Measurements from ENCODE around the gene ETNK1.

ETNK1 gene

DNA sequence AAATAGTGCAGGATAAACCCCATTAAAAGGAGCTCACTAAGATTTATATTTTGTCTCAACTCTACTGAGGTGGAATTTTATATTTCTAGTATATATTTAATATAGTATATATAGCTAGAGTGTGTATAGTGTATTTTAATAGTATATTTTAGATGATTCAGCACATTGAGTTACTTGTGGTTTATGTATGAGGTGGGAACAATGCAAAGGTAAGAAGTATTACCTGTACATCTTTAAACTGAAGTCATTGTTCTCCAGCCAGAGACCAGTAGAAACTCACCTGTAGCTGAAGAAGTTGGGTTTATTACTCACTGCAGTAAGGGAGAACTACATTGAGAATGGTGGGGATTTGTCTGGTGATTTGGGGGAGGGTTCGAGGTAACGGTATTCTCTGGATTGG, 15.9 kb downstream of the ETNK1 start:
- no peak for DNase-seq

GRCh38 chr12:22641353-22642053, 16.5 kb downstream of the ETNK1 start:
- no peak for DNase-seq

- DNase-seq = no peak
Observed at GRCh38 chr12:22648668-22649067, 23.7 kb downstream of the ETNK1 start.

GRCh38 chr12:22653075-22653474, 28.1 kb downstream of the ETNK1 start:
- DNase-seq = no peak

DNA sequence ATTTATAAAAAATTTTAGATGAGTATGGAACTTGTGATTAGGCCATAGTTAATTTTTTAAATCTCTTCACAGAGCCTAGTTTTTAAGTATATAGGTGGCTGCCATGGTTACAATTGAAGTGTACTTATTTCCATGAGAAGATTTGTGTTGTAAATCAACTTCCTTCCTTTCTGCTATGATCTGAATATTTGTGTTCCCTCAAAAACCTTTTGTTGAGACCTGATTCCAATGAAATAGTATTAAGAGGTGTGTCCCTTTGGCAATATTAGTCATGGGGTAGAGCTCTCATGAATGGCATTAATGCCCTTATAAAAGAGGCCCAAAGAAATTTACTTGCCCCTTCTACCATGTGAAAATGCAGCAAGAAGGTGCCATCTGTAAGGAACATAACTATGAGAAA, 28.8 kb downstream of the ETNK1 start:
- DNase-seq = no peak

DNA sequence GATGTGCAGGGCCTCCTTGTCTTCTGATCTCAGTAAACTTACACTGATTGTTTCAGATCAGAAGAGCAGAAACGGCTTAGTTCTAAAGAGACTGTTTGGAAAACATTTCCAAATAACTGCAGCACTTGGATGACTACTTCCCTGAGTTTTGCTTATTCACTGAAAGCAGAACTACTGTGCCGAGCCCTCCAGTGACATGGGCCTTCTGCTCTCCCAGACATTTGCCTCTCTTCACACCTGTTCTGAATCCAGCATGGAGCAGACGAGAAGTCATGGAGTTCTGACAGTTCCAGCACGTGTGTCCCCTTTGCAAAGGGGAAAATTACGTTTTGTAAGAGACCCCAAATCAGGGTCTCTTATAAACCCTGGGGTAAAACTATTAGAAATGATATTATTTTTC, 31.4 kb downstream of the ETNK1 start:
- DNase-seq = no peak

DNA sequence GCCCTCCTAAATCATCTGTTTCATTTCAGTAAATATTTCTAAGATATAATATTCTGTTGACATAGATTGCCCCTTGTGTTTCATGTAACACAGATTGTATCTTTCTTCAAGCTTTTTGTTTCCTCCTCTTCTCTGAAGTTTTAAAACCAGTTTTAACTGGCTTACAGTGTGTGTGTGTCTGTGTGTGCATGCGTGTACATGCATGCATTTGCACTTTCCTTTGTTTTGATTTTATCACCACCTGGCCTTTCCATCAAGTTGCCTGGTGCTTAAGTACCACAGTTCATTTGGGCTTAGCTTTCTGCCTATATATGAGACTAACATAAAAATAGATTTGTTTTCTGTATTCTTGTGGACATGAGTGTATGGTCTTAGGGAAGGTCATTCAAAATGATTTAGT, 31.9 kb downstream of the ETNK1 start:
- DNase-seq = no peak

DNA sequence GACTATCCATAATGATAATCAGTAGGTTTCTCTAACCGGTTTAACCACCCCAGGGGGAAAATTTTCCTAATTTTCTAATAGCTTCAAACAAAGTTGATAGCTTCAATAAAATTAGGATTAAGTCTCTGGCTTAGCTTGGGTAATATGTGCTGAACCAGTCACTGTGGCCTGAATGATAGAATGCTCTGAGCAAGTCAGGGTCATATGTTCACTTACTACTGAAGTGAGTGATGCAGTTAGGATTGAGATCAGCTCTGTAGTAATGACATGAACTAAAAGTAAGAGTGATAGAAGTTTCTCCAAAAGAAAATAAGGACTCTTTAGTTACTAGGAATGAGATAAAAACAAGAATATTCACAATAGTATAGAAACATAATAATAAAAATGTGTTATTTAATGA, 32.6 kb downstream of the ETNK1 start:
- DNase-seq = no peak

DNA sequence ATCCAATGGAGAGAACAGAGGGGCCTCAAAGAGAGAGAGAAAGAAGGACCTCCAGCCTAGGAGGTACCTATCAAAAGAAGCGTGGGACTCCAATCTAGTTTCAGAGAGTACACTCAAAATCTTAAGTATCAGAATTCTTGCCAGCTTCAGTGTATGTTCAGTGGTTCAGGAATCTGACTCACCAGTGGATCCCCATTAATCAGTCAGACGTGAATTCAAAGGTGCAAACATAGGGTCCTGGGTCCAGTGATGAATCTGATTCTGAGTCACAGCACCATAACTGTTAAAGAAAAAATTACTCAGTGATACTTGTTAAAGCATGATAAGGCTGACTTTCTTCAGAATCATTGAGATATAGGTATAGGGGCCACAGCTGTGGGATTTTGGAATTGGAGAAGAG, 33.2 kb downstream of the ETNK1 start:
- no peak for DNase-seq

GRCh38 chr12:22662356-22662755, 37.4 kb downstream of the ETNK1 start:
- DNase-seq = no peak

DNA sequence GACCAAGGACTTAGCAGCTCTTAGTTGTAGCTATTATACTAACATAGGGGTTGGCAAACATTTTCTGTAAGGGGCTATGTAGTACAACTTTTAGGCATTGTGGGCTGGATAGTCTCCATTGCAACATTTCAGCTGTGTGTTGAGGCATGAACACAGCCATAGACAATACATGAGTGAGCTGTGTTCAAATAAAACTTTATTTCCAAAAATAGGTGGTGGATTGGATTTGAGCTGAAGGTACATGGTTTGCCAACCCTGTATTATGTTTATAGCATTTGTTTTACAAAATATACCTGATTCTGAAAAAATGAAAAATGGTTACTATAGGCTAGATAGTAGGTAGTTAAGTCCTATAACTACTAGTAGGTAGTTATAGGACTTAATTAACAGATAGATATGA, 40.5 kb downstream of the ETNK1 start:
- DNase-seq = no peak

- no peak for DNase-seq
Observed at GRCh38 chr12:22667122-22667521, 42.2 kb downstream of the ETNK1 start.

- no peak for DNase-seq
Observed at GRCh38 chr12:22668441-22668840, 43.5 kb downstream of the ETNK1 start.

DNA sequence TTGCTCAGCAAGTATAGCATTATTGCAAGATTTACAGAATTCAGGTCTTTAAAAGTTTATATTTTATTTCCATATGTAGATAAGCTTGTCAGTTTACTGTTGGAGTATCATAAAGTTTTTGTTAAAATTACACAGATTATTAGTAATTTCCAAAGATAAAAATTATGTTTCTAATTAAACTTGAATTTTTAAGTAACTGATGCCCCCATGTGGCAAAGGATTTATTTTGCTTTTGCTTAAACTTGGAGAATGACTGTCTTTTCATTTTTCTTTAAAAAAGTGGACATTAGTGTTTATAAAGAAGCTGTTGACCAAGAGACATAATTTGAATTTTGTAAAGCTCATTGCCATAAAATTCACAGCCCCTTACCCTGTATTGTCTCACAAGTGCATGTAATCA, 45.8 kb downstream of the ETNK1 start:
- no peak for DNase-seq

GRCh38 chr12:22672951-22673350, 48.0 kb downstream of the ETNK1 start:
- DNase-seq = no peak

GRCh38 chr12:22677781-22678574, 53.0 kb downstream of the ETNK1 start:
- DNase-seq = no peak

GRCh38 chr12:22682663-22683062, 57.7 kb downstream of the ETNK1 start:
- no peak for DNase-seq

DNA sequence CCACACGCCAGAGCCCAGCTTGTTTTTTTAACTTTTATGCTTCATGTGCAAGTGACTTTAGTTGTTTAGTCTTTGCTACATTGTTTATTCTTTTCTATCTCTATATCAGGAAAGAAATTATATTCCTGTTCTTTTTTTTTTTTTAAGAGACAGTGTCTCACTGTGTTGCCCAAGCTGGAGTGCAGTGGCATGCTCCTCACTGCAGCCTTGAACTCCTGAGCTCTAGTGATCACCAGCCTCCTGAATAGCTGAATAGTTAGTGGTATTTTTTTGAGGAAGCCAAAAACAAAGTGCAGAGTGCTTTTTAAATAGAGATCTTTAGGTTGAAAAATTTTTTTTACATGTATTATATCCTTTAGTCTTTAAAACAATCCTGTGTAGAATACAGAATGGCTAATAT, 58.2 kb downstream of the ETNK1 start:
- no peak for DNase-seq

GRCh38 chr12:22684140-22685118, 59.5 kb downstream of the ETNK1 start:
- DNase-seq = no peak

GRCh38 chr12:22686193-22686592, 61.2 kb downstream of the ETNK1 start:
- no peak for DNase-seq

- no peak for DNase-seq
Observed at GRCh38 chr12:22687361-22688076, 62.5 kb downstream of the ETNK1 start.

GRCh38 chr12:22689876-22690275, 64.9 kb downstream of the ETNK1 start:
- DNase-seq = no peak

GRCh38 chr12:22691319-22691718, 66.3 kb downstream of the ETNK1 start:
- no peak for DNase-seq

All from activated T-cell treated with anti-CD3 and anti-CD28 coated beads, Interleukin-2, amount 50 U/mL, for 1 hour (primary cell).